GM18951 (cell line): ENCODE data around the gene SH3PXD2B.
"Not testable (repeated sequence)": the region's sequence is repeated elsewhere in the genome, so short reads cannot be mapped to it uniquely, and the experiment has no call there.

Source experiments
- POLR2A ChIP-seq: IDR thresholded peaks from 4 replicates; pipeline ENCODE4 v1.6.1; 2011; ENCODE audit warnings: mild to moderate bottlenecking; ENCODE audit not compliant: insufficient read length, insufficient read depth; ENCODE audit errors: extremely low read depth
- in situ Hi-C: fragments of 300-500 bp; cut with MboI; formaldehyde crosslinking; loops from one replicate; pipeline ENCODE4 v1.12.0; 2022; ENCODE audit warnings: low sequenced_read_pairs, mixed read lengths, inconsistent platforms; ENCODE audit not compliant: unreplicated experiment

SH3PXD2B gene

GRCh38 chr5:172413601-172414171 is 40.6 kb downstream of the SH3PXD2B start:
- in situ Hi-C loops: no loop called here
- TF ChIP-seq POLR2A: no peak

- in situ Hi-C loops: no loop called here
- no peak for TF ChIP-seq POLR2A
Observed at GRCh38 chr5:172412724-172413286, 41.5 kb downstream of the SH3PXD2B start.

GRCh38 chr5:172411484-172412072 is 42.7 kb downstream of the SH3PXD2B start:
- in situ Hi-C loops: no loop called here
- TF ChIP-seq POLR2A: no peak

- in situ Hi-C loops: no loop called here
- no peak for TF ChIP-seq POLR2A
Observed at GRCh38 chr5:172410662-172411483, 43.5 kb downstream of the SH3PXD2B start.

GRCh38 chr5:172410160-172410559 is 44.2 kb downstream of the SH3PXD2B start:
- in situ Hi-C loops: no loop called here
- no peak for TF ChIP-seq POLR2A

GRCh38 chr5:172409477-172409876 is 44.8 kb downstream of the SH3PXD2B start:
- in situ Hi-C loops: not testable (repeated sequence)

- in situ Hi-C loops: no loop called here
- TF ChIP-seq POLR2A: no peak
Observed at GRCh38 chr5:172407822-172408221, 46.5 kb downstream of the SH3PXD2B start.

GRCh38 chr5:172407241-172407691 is 47.1 kb downstream of the SH3PXD2B start:
- TF ChIP-seq POLR2A: no peak
- in situ Hi-C loops: no loop called here

GRCh38 chr5:172405226-172406107 is 48.9 kb downstream of the SH3PXD2B start:
- TF ChIP-seq POLR2A: no peak
- in situ Hi-C loops: no loop called here

GRCh38 chr5:172404746-172405145 is 49.6 kb downstream of the SH3PXD2B start:
- no peak for TF ChIP-seq POLR2A
- in situ Hi-C loops: no loop called here

GRCh38 chr5:172403817-172404216 is 50.5 kb downstream of the SH3PXD2B start:
- TF ChIP-seq POLR2A: no peak
- in situ Hi-C loops: no loop called here

GRCh38 chr5:172403189-172403796 is 51.0 kb downstream of the SH3PXD2B start:
- in situ Hi-C loops: no loop called here
- no peak for TF ChIP-seq POLR2A
